OCI-LY7 (cell line): ENCODE results near the gene SLC37A1. TPM values are rescaled to one million over a fixed set of nuclear protein-coding genes. Genes with fewer than 3 reads are reported as not detected.

Experiments used
- BruUV-seq: library from RNA; stranded (reverse); fragments of 400-500 nt; replicated peaks from 2 replicates; lab custom pipeline; 2021; lab: Mats Ljungman, UMichigan
- CTCF ChIA-PET: fragments of 300-600 bp; sonication (Branson Sonifier 250); formaldehyde crosslinking; loops from one replicate; lab custom pipeline; 2022; ENCODE audit warnings: antibody characterized with exemption; ENCODE audit not compliant: unreplicated experiment; lab: Charles Lee
- POLR2A ChIA-PET: fragments of 300-600 bp; sonication (Branson Sonifier 250); formaldehyde crosslinking; loops from one replicate; lab custom pipeline; 2022; ENCODE audit warnings: antibody characterized with exemption; lab: Charles Lee
- DNase-seq: peaks from one replicate; pipeline ENCODE4 v3.0.0-alpha.2; 2015; ENCODE audit warnings: low spot score
- H2AFZ ChIP-seq: fragments of 200-600 bp; sonication (generic), shearing (Covaris generic); 2 replicates; pipeline ENCODE4 v1.6.1; 2014; ENCODE audit warnings: mild to moderate bottlenecking, antibody characterized with exemption, low read length, moderate library complexity
- H3K27ac ChIP-seq: fragments of 200-600 bp; sonication (generic); 2 replicates; pipeline ENCODE4 v1.5.1; 2014; ENCODE audit warnings: mixed run types, low read depth, mild to moderate bottlenecking, moderate library complexity, low read length, inconsistent platforms; ENCODE audit not compliant: poor library complexity, severe bottlenecking
- H3K36me3 ChIP-seq: fragments of 200-600 bp; sonication (generic); 2 replicates; pipeline ENCODE4 v1.6.1; 2014; ENCODE audit warnings: mild to moderate bottlenecking, antibody characterized with exemption, low read length, moderate library complexity, mixed read lengths; ENCODE audit not compliant: insufficient read depth
- H3K4me1 ChIP-seq: fragments of 200-600 bp; sonication (generic); 2 replicates; pipeline ENCODE4 v1.5.1; 2014; ENCODE audit warnings: mild to moderate bottlenecking, low read length; ENCODE audit not compliant: insufficient read depth, poor library complexity, severe bottlenecking
- H3K4me2 ChIP-seq: fragments of 200-600 bp; sonication (generic); 2 replicates; pipeline ENCODE4 v1.6.1; 2014; ENCODE audit warnings: mild to moderate bottlenecking, low read length
- H3K4me3 ChIP-seq: fragments of 200-600 bp; sonication (generic); 2 replicates; pipeline ENCODE4 v1.5.1; 2014; ENCODE audit warnings: mild to moderate bottlenecking, low read depth, low read length; ENCODE audit not compliant: poor library complexity, severe bottlenecking
- H3K79me2 ChIP-seq: fragments of 200-600 bp; sonication (generic); 2 replicates; pipeline ENCODE4 v1.6.1; 2016; ENCODE audit warnings: low read depth, mild to moderate bottlenecking, low read length, moderate library complexity, mixed read lengths; ENCODE audit not compliant: insufficient read depth
- H3K9me2 ChIP-seq: fragments of 200-600 bp; sonication (generic); 2 replicates; pipeline ENCODE4 v1.6.1; 2016; ENCODE audit warnings: mild to moderate bottlenecking, low read length, mixed read lengths; ENCODE audit not compliant: insufficient read depth
- H3K9me3 ChIP-seq: fragments of 200-600 bp; sonication (generic); 2 replicates; pipeline ENCODE4 v1.6.1; 2014; ENCODE audit warnings: mild to moderate bottlenecking, mixed run types, low read length, mixed read lengths
- H4K20me1 ChIP-seq: fragments of 200-600 bp; sonication (generic); 2 replicates; pipeline ENCODE4 v1.6.1; 2014; ENCODE audit warnings: mild to moderate bottlenecking, antibody characterized with exemption, low read length, moderate library complexity, mixed read lengths; ENCODE audit not compliant: insufficient read depth
- EZH2phosphoT487 ChIP-seq: fragments of 200-600 bp; sonication (generic); IDR thresholded peaks from 2 replicates; pipeline ENCODE4 v1.6.1; 2018; ENCODE audit warnings: low read depth, borderline replicate concordance, mild to moderate bottlenecking, mixed run types, antibody characterized with exemption, low read length, moderate library complexity, mixed read lengths
- intact Hi-C: fragments of 100-400 bp; cut with micrococcal nuclease; formaldehyde crosslinking; loops from one replicate; pipeline ENCODE4 v1.10.0; 2022; ENCODE audit not compliant: unreplicated experiment
- total RNA-seq, 2 experiments: library from RNA; depleted of rRNA in 1 of 2; stranded (reverse); fragments of >200 nt in 1 of 2; shearing (Covaris generic) in 1 of 2; gene quantifications; 2 replicates each; pipeline ENCODE4 v1.2.3, GENCODE V29; 2014 to 2022
- TF ChIP-seq, protein P1 (sequence below): fragments of 200-600 bp; sonication (generic); conservative IDR thresholded peaks from 2 replicates; pipeline ENCODE4 v1.5.1; 2014; ENCODE audit warnings: mild to moderate bottlenecking, antibody characterized with exemption, low read length, moderate library complexity, mixed read lengths

The SLC37A1 gene
- total RNA-seq, 2 experiments from 2014 or later, result 22.5 to 27.6 TPM

DNA sequence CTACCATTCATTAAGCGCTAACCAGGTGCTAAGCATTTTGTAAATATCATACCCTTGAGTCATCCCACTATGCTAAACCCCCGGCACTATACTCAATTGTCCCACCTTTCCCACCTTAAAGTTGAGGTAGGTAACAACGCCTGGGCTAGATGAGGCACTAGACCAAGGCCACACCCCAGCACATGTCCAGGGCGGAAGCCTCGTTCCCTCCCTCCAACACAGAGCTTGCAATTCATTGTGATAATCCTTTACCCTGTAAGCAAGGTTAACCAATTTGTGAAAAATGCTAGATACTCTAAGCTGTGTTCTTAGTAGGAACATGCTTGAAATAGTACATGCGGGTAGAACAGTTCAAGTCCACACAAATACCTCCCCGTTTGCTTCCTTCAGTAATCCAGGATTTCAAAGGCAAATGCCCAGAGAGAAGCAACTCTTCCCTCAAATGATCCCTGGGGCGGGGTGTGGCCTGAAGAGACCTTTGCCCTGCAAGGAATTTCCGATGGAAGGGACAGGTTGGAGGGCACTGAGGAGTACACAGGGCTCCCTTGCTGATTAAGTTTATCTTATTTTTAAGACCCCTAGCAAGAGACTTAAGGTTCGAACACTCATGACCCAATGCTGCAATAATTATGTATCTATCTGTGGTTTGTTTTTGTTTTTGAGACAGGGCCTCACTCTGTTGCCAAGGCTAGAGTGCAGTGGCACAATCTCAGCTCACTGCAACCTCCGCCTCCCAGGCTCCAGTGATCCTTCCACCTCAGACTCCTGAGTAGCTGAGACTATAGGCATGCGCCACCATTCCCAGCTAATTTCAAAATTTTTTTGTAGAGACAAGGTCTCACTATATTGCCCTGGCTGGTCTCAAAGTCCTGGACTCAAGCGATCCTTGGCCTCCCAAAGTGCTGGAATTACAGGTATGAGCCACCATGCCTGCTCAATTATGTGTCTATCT is 20.3 kb upstream of the SLC37A1 start:
- Histone ChIP-seq H3K27ac (no peak overlapping the region), H4K20me1 (no peaks in the 10 kb centered on the region), H2AFZ (no peak overlapping the region), H3K36me3 (no peaks in the 10 kb centered on the region; the same call in 1 of the 2 replicates), H3K9me3 (no peaks in the 10 kb centered on the region), H3K4me2 (no peak overlapping the region), H3K9me2 (no peaks in the 10 kb centered on the region), H3K79me2 (no peaks in the 10 kb centered on the region), H3K4me1 (peaks cover 22% of the 10 kb centered on the region), H3K4me3 (no peak overlapping the region)
- no peak for TF ChIP-seq EZH2phosphoT487
- TF ChIP-seq, protein P1, sequence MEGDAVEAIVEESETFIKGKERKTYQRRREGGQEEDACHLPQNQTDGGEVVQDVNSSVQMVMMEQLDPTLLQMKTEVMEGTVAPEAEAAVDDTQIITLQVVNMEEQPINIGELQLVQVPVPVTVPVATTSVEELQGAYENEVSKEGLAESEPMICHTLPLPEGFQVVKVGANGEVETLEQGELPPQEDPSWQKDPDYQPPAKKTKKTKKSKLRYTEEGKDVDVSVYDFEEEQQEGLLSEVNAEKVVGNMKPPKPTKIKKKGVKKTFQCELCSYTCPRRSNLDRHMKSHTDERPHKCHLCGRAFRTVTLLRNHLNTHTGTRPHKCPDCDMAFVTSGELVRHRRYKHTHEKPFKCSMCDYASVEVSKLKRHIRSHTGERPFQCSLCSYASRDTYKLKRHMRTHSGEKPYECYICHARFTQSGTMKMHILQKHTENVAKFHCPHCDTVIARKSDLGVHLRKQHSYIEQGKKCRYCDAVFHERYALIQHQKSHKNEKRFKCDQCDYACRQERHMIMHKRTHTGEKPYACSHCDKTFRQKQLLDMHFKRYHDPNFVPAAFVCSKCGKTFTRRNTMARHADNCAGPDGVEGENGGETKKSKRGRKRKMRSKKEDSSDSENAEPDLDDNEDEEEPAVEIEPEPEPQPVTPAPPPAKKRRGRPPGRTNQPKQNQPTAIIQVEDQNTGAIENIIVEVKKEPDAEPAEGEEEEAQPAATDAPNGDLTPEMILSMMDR, result no peak
- no TSS peak for BruUV-seq
- intact Hi-C loops, result no loop called here
- ChIA-PET POLR2A (interaction anchor here (1.0 kb wide), 1 partner anchor 8 kb away, joined by 3 read pairs; no protein-coding TSS in a partner anchor), CTCF (no interaction called here)
- DNase-seq, result no peak

DNA sequence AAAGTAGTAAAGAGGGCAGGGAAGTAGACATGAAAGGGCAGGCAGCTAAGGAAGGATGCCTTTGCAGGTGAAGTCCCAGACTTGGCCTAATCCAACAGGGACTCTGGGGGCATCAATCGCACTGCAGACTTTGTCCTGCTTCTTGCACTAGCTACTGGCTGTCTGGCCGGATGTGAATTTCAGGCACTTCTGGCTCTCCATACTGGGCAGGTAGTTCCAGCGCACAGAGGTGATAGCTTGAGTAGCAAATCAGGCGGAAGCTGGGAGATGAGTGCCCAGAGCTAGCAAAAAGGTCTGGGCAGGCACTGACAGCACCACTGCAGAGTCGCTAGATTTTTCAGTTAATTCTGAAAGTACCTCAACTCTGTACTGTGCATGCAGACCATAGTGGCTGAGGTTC is 18.6 kb upstream of the SLC37A1 start:
- ChIA-PET CTCF (no interaction called here), POLR2A (no interaction called here)
- Histone ChIP-seq H3K36me3 (no peaks in the 10 kb centered on the region), H3K27ac (no peak overlapping the region), H4K20me1 (no peaks in the 10 kb centered on the region), H3K9me3 (no peaks in the 10 kb centered on the region), H2AFZ (no peak overlapping the region), H3K79me2 (no peaks in the 10 kb centered on the region), H3K4me2 (peak overlapping the region; percentile 88), H3K4me3 (peak overlapping the region; percentile 75), H3K9me2 (no peaks in the 10 kb centered on the region), H3K4me1 (peaks cover 22% of the 10 kb centered on the region)
- no peak for TF ChIP-seq EZH2phosphoT487
- TF ChIP-seq, protein P1, result no peak
- DNase-seq, result no peak
- intact Hi-C loops, result no loop called here
- no TSS peak for BruUV-seq

- ChIA-PET POLR2A (no interaction called here), CTCF (no interaction called here)
- BruUV-seq, result no TSS peak
- no peaks in the 10 kb centered on the region for H4K20me1 ChIP-seq
- H3K27ac ChIP-seq, result no peak overlapping the region
- no peaks in the 10 kb centered on the region for H3K79me2 ChIP-seq
- peaks cover 19% of the 10 kb centered on the region for H3K4me1 ChIP-seq
- H3K4me3 ChIP-seq, result peak overlapping the region; percentile 75
- peak overlapping the region; percentile 88 for H3K4me2 ChIP-seq
- no peak for DNase-seq
- no peaks in the 10 kb centered on the region for H3K9me2 ChIP-seq
- no peak for TF ChIP-seq EZH2phosphoT487
- TF ChIP-seq, protein P1, result no peak
- no peaks in the 10 kb centered on the region for H3K9me3 ChIP-seq
- intact Hi-C loops, result loop anchor here (1.0 to 2.0 kb wide), 2 partner anchors 35 to 40 kb away; no protein-coding TSS in a partner anchor
- peak overlapping the region; percentile 29; the same call in 1 of the 2 replicates for H2AFZ ChIP-seq
- H3K36me3 ChIP-seq, result no peaks in the 10 kb centered on the region
Measured at GRCh38 chr21:42495765-42496119, 17.9 kb upstream of the SLC37A1 start.
